Astrocyte (in vitro differentiated cells and primary cell): ENCODE data around the gene B4GALT4. TPM values are rescaled to one million over a fixed set of nuclear protein-coding genes. Genes with fewer than 3 reads are reported as not detected.

ENCODE experiments used
- DNase-seq: peaks from one replicate; pipeline ENCODE4 v3.0.0-alpha.2; 2010; ENCODE audit warnings: low read depth
- FAIRE-seq: peaks from 2 replicates; lab custom pipeline; 2011; peaks lifted over from hg19 to GRCh38; lab: Jason Lieb, UNC
- H2AFZ ChIP-seq: 2 replicates; pipeline ENCODE4 v1.6.0; 2012; ENCODE audit warnings: low read depth, low read length, inconsistent platforms
- H3K27ac ChIP-seq: 2 replicates; pipeline ENCODE4 v1.5.1; 2011; ENCODE audit warnings: low read depth, low read length, inconsistent platforms
- H3K27me3 ChIP-seq: 2 replicates; pipeline ENCODE4 v1.6.0; 2011; ENCODE audit warnings: low read length, inconsistent platforms; ENCODE audit not compliant: insufficient read depth
- H3K36me3 ChIP-seq: 2 replicates; pipeline ENCODE4 v1.5.1; 2011; ENCODE audit warnings: low read length, inconsistent platforms; ENCODE audit not compliant: insufficient read depth
- H3K4me1 ChIP-seq: 2 replicates; pipeline ENCODE4 v1.5.1; 2011; ENCODE audit warnings: low read length, inconsistent platforms; ENCODE audit not compliant: insufficient read depth
- H3K4me2 ChIP-seq: 2 replicates; pipeline ENCODE4 v1.6.0; 2012; ENCODE audit warnings: low read length, inconsistent platforms
- H3K4me3 ChIP-seq: 2 replicates; pipeline ENCODE4 v1.5.1; 2011; ENCODE audit warnings: low read depth, mild to moderate bottlenecking, low read length, inconsistent platforms; ENCODE audit not compliant: insufficient read depth
- H3K79me2 ChIP-seq: 2 replicates; pipeline ENCODE4 v1.6.0; 2012; ENCODE audit warnings: mild to moderate bottlenecking, low read length, inconsistent platforms; ENCODE audit not compliant: insufficient read depth
- H3K9ac ChIP-seq: 2 replicates; pipeline ENCODE4 v1.6.0; 2012; ENCODE audit warnings: mild to moderate bottlenecking, low read length, inconsistent platforms
- H3K9me3 ChIP-seq: 2 replicates; pipeline ENCODE4 v1.5.1; 2012; ENCODE audit warnings: low read depth, mild to moderate bottlenecking, low read length, inconsistent platforms; ENCODE audit not compliant: insufficient read depth
- H4K20me1 ChIP-seq: 2 replicates; pipeline ENCODE4 v1.6.0; 2012; ENCODE audit warnings: low read length, inconsistent platforms; ENCODE audit not compliant: insufficient read depth
- H3K27ac Mint-ChIP-seq: one replicate; pipeline ENCODE4 v1.8.0; 2021; ENCODE audit warnings: mild to moderate bottlenecking, mixed read lengths; ENCODE audit not compliant: unreplicated experiment
- H3K27me3 Mint-ChIP-seq: one replicate; pipeline ENCODE4 v1.8.0; 2021; ENCODE audit warnings: low read depth, mixed read lengths; ENCODE audit not compliant: unreplicated experiment
- H3K36me3 Mint-ChIP-seq: one replicate; pipeline ENCODE4 v1.8.0; 2021; ENCODE audit warnings: low read depth, mixed read lengths; ENCODE audit not compliant: unreplicated experiment
- H3K4me1 Mint-ChIP-seq: one replicate; pipeline ENCODE4 v1.8.0; 2021; ENCODE audit warnings: low read depth, mixed read lengths; ENCODE audit not compliant: unreplicated experiment
- H3K4me3 Mint-ChIP-seq: one replicate; pipeline ENCODE4 v1.8.0; 2021; ENCODE audit warnings: mild to moderate bottlenecking, moderate library complexity, mixed read lengths; ENCODE audit not compliant: unreplicated experiment
- H3K9me3 Mint-ChIP-seq: one replicate; pipeline ENCODE4 v1.8.0; 2021; ENCODE audit warnings: mild to moderate bottlenecking, mixed read lengths; ENCODE audit not compliant: unreplicated experiment
- CTCF ChIP-seq: IDR thresholded peaks from 2 replicates; pipeline ENCODE4 v1.5.1; 2011; ENCODE audit warnings: low read depth, mild to moderate bottlenecking, inconsistent platforms, low read length, moderate library complexity; ENCODE audit not compliant: insufficient read depth
- EZH2 ChIP-seq: IDR thresholded peaks from 2 replicates; pipeline ENCODE4 v1.6.1; 2012; ENCODE audit warnings: mild to moderate bottlenecking, low read length, inconsistent platforms; ENCODE audit not compliant: insufficient read depth
- total RNA-seq: library from RNA; stranded (reverse); gene quantifications from 2 replicates; pipeline ENCODE4 v1.2.1, GENCODE V29; 2021

Gene B4GALT4
- total RNA-seq, 1 donor from 2014 or later = 36.7 TPM

GRCh38 chr3:119176778-119177177, 63.9 kb downstream of the B4GALT4 start:
- no peak overlapping the region for H3K27ac ChIP-seq
- peak overlapping the region; percentile 38 for H3K4me2 ChIP-seq
- H2AFZ ChIP-seq = no peak overlapping the region
- no peaks in the 10 kb centered on the region for H4K20me1 ChIP-seq
- no peak for FAIRE-seq
- H3K79me2 ChIP-seq = no peaks in the 10 kb centered on the region
- H3K27ac Mint-ChIP-seq = no peak overlapping the region
- no peak overlapping the region for H3K4me3 ChIP-seq
- H3K36me3 ChIP-seq = no peaks in the 10 kb centered on the region
- TF ChIP-seq EZH2 (no peak), CTCF (no peak)
- H3K9me3 Mint-ChIP-seq = peaks cover 2% of the 10 kb centered on the region
- H3K9me3 ChIP-seq = no peaks in the 10 kb centered on the region
- no peak for DNase-seq
- H3K27me3 ChIP-seq = peaks cover 2% of the 10 kb centered on the region
- H3K4me1 Mint-ChIP-seq = peaks cover 5% of the 10 kb centered on the region
- H3K4me3 Mint-ChIP-seq = no peak overlapping the region
- H3K27me3 Mint-ChIP-seq = peaks cover 4% of the 10 kb centered on the region
- peaks cover 4% of the 10 kb centered on the region for H3K4me1 ChIP-seq
- no peaks in the 10 kb centered on the region for H3K36me3 Mint-ChIP-seq
- H3K9ac ChIP-seq = peak overlapping the region; percentile 28

GRCh38 chr3:119175872-119176756, 64.6 kb downstream of the B4GALT4 start:
- peak overlapping the region; percentile 38 for H3K4me2 ChIP-seq
- H3K9ac ChIP-seq = peak overlapping the region; percentile 28
- H3K36me3 ChIP-seq = no peaks in the 10 kb centered on the region
- peaks cover 2% of the 10 kb centered on the region for H3K27me3 ChIP-seq
- no peak overlapping the region for H2AFZ ChIP-seq
- H4K20me1 ChIP-seq = no peaks in the 10 kb centered on the region
- Mint-ChIP-seq H3K36me3 (no peaks in the 10 kb centered on the region), H3K27ac (no peak overlapping the region), H3K4me3 (no peak overlapping the region), H3K27me3 (peaks cover 4% of the 10 kb centered on the region), H3K9me3 (peaks cover 2% of the 10 kb centered on the region), H3K4me1 (peaks cover 5% of the 10 kb centered on the region)
- no peak for FAIRE-seq
- DNase-seq = peak; percentile 69
- no peaks in the 10 kb centered on the region for H3K79me2 ChIP-seq
- H3K4me3 ChIP-seq = no peak overlapping the region
- no peaks in the 10 kb centered on the region for H3K9me3 ChIP-seq
- H3K27ac ChIP-seq = peak overlapping the region; percentile 45
- TF ChIP-seq EZH2 (no peak), CTCF (no peak)
- peaks cover 4% of the 10 kb centered on the region for H3K4me1 ChIP-seq

GRCh38 chr3:119173325-119173724, 67.4 kb downstream of the B4GALT4 start, which contains the start of gene UPK1B:
TSS of gene UPK1B (plus strand) at chr3:119173598. CDS start at chr3:119186742, 13,144 bp downstream.
- Histone ChIP-seq H3K9me3 (no peaks in the 10 kb centered on the region), H4K20me1 (no peaks in the 10 kb centered on the region), H3K9ac (no peak within 1 kb of the TSS), H3K27me3 (peaks cover 2% of the 10 kb centered on the region), H2AFZ (no peak within 1 kb of the TSS), H3K4me3 (no peak within 1 kb of the TSS), H3K27ac (no peak within 1 kb of the TSS), H3K4me2 (no peak within 1 kb of the TSS), H3K79me2 (no peaks in the 10 kb centered on the region), H3K4me1 (peaks cover 4% of the 10 kb centered on the region), H3K36me3 (no peaks in the 10 kb centered on the region)
- H3K36me3 Mint-ChIP-seq = no peaks in the 10 kb centered on the region
- H3K9me3 Mint-ChIP-seq = peaks cover 8% of the 10 kb centered on the region
- no peak for TF ChIP-seq CTCF
- TF ChIP-seq EZH2 = no peak
- H3K4me3 Mint-ChIP-seq = no peak within 1 kb of the TSS
- no peak for FAIRE-seq
- H3K4me1 Mint-ChIP-seq = peaks cover 5% of the 10 kb centered on the region
- H3K27ac Mint-ChIP-seq = no peak within 1 kb of the TSS
- no peak for DNase-seq
- H3K27me3 Mint-ChIP-seq = peaks cover 4% of the 10 kb centered on the region
